GM21723 (cell line): ENCODE results near the gene SMO.
"Not testable (repeated sequence)": the region's sequence is repeated elsewhere in the genome, so short reads cannot be mapped to it uniquely, and the experiment has no call there.

Experiments used
- ATAC-seq: cut with Tn5 transposase; IDR thresholded peaks from one replicate; pipeline ENCODE4 v1.9.1; 2021; ENCODE audit warnings: mild to moderate bottlenecking, moderate library complexity; ENCODE audit not compliant: unreplicated experiment

Gene SMO

GRCh38 chr7:129227646-129228578 is 39.5 kb downstream of the SMO start:
- no peak for ATAC-seq

DNA sequence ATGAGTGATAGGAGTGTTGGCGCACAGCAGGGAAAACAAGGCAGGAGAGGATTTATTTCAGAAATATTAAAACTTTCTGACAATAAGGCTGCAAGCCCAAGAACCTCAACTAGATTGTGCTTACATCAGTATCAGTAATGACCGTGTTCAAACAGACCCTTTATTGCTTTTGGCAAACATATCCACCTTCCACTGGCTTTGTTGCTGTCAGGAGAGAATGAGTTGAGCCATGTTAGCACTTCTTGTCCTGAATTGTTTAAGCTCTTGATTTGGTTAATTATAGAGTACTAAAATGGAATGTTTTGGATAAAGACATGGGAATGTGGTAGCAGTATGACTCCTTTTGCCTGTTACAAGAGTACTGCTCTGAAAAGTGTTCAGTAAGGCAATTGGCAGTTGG is 40.2 kb downstream of the SMO start:
- ATAC-seq = no peak

- ATAC-seq = no peak
Measured at GRCh38 chr7:129231666-129232065, 43.2 kb downstream of the SMO start.

DNA sequence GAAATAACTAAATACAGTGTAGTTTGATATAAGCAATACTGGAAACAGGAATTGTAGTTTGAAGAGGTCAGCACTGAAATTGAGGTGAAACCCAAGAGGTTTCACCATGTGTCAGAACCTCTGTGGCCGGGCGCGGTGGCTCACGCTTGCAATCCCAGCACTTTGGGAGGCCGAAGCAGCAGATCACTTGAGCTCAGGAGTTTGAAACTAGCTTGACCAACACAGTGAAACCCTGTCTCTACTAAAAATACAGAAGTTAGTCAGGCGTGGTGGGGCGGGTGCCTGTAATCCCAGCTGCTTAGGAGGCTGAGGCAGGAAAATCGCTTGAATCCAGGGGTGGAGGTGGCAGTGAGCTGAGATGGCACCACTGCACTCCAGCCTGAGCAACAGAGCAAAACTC is 50.1 kb downstream of the SMO start:
- ATAC-seq = no peak

- no peak for ATAC-seq
Measured at GRCh38 chr7:129240119-129240820, 51.8 kb downstream of the SMO start.

- no peak for ATAC-seq
Measured at GRCh38 chr7:129244220-129244619, 55.8 kb downstream of the SMO start.

DNA sequence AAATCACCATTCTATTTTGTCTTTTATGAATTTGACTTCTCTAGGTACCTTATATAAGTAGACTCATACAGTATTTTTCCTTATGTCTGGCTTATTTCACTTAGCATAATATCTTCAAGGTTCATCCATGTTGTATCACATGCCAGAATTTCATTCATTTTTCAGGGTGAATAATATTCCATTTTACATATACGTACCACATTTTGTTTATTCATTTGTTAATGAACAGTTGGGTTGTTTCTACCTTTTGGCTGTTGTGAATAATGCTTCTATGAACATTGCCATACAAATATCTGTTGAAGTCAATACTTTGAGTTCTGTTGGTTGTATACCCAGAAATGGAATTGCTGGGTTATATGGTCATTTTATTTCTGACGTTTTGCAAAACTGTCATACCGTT is 57.1 kb downstream of the SMO start:
- ATAC-seq = no peak

DNA sequence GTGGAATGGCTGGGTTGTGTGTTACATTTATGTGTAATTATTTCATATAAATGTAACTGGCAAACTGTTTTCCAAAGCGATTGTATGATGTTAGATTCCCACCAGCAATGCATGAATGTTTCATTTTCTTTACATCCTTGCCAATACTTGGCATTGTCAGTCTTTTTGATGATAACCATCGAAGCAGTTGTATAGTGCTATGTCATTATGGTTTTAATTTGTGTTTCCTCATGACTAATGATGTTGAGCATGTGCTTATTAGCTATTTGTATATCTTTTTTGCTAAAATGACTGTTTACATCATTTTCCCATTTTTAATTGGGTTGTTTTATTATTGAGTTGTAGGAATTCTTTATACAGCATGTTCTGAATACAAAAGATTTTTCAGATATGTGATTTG is 58.7 kb downstream of the SMO start:
- no peak for ATAC-seq

DNA sequence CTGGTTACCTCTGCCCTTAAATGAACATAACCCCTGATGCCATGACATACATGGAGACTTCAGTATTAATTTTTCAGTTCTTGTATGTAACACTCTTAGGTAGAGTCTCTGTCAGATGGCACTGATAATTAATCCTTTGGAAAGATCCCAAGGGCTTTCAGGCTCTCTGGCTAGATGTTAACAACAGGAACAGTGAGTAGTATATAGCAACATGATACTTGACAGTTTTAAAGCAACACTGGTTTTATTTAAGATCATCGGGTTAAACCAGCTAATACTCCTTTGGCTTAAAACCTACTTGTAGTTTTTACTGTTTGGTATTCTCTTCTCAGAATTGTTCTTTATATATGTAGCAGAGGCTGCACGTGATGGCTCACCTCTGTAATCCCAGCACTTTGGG is 63.7 kb downstream of the SMO start:
- ATAC-seq = no peak

- ATAC-seq = not testable (repeated sequence)
Measured at GRCh38 chr7:129252603-129253002, 64.2 kb downstream of the SMO start.

- ATAC-seq = no peak
Measured at GRCh38 chr7:129255800-129256199, 67.4 kb downstream of the SMO start.

DNA sequence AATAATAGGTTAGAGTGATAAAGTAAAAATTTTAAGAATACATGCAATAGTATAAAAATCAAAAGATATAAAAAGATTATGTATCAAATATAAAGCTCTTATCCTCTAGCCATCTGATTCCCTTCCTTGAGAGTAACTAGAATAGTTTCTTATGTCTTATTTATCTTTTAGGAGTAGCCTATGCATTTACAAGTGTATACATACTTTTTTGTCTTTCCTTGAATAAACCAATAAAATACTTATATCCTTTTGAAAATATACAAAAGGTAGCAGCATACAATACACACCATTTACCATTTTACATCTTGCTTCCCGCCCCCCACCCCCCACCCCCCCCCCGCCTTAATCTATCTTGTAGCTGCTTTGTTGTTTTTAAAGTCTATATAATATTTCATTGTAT is 67.8 kb downstream of the SMO start:
- ATAC-seq = no peak

- no peak for ATAC-seq
Measured at GRCh38 chr7:129257168-129257567, 68.7 kb downstream of the SMO start.

DNA sequence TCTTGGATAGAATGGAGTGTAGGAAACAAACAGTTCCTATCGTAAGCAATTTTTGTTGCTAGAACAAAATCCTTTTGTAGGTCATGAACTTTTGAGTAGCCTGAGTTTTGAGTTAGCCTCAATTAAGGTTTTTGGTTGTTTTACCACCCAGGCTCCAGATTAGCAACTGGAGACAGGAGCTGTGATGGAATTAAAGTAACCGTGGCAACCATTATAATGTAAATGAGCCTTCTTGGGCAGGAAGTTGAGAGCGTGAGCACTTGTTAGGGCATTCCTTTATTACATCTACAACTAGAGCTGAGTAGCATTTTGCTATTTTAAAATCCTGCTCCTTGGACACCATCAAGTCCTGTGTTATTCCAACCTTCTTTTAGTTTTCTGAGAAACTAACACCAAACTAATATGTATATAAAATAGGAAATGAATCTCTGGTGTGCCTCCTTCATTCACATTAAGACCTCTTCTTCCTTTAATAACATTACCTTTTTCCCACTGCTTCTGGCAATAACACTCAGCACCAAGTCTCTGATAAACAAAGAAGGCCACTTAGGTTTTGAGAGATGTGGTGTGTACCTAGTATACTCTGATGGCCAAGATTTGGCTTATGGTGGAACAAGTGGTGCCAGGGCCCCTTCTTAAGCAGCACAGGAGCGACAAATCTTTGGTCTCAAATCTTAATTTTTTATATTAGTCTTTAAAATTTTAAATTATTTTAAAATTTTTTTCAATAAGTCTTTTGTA is 70.4 kb downstream of the SMO start:
- ATAC-seq = no peak

- ATAC-seq = no peak
Measured at GRCh38 chr7:129262324-129262723, 73.9 kb downstream of the SMO start.
